MV-4-11 (cell line): ENCODE measurements around the gene FAAP20.
A peak's percentile ranks its signal among the peaks of the same experiment; 100 is the strongest.

Source experiments
- DNase-seq: peaks from one replicate; lab custom pipeline; 2025; lab: John Stamatoyannopoulos, UW

FAAP20 gene

DNA sequence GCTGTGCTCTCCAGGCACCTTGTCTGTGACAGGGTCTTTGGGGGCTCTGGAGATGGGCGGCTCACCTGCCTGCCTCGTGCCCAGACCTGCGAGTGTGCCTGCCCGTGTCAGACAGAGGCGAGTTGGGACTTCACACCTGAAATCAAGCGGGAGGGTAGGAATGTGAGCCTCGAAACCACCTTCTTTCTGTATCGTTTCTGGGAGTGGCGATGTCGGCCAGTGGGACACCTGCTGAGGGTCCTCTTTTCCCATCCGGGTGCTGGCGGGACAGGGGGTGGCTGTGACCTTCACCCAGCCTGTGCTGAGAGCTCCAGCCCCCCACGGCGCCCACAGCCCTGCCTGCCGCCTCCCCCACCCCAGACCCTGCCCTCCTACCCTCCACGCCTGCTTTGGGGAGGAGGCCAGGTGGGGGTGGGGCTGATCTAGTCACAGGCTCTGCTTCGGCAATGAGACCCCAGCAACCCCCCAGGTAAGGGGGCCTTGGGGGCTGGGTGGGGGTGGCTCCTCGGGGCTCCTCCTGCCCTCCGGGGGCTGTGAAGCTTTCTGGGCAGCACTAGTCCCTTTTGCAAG is 15.6 kb upstream of the FAAP20 start:
- DNase-seq, result no peak

- DNase-seq, result no peak
Observed at GRCh38 chr1:2209400-2210083, 15.0 kb upstream of the FAAP20 start.

- DNase-seq, result peak; percentile 23
Observed at GRCh38 chr1:2208309-2209239, 14.0 kb upstream of the FAAP20 start.

DNA sequence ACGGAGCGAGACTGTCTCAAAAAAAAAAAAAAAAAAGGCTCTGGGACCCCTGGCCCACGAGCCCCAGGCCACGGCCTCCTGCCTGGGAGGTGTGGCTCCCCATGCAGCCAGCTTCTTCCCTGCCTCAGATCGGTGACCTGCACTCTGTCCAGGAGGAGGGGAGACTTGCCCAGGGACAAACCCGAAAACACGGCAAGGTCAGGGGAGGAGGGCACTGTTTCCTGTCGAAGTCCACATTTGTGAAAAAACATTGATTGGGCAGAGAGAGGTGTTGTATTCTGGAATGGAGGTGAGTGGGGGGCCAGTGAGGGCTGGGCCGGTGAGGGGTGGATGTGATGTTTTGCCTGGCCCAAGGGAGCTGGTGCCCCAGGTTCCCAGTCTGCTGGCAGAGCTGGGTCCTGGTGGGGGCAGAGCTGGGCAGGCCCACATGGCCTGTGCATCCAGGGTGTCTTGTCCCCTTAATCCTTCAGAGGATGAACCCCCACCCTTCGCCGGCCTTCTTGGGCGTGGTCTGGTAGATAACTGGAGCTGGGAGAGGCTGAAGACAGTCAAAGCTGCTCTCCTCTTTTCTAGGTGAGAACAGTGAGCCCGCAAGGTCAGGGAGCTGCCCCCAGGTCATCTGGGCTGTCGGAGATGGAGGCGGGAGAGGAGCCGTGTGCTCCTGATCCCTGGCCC is 12.4 kb upstream of the FAAP20 start:
- DNase-seq, result no peak

- DNase-seq, result peak; percentile 67
Observed at GRCh38 chr1:2205191-2205952, 10.8 kb upstream of the FAAP20 start.

DNA sequence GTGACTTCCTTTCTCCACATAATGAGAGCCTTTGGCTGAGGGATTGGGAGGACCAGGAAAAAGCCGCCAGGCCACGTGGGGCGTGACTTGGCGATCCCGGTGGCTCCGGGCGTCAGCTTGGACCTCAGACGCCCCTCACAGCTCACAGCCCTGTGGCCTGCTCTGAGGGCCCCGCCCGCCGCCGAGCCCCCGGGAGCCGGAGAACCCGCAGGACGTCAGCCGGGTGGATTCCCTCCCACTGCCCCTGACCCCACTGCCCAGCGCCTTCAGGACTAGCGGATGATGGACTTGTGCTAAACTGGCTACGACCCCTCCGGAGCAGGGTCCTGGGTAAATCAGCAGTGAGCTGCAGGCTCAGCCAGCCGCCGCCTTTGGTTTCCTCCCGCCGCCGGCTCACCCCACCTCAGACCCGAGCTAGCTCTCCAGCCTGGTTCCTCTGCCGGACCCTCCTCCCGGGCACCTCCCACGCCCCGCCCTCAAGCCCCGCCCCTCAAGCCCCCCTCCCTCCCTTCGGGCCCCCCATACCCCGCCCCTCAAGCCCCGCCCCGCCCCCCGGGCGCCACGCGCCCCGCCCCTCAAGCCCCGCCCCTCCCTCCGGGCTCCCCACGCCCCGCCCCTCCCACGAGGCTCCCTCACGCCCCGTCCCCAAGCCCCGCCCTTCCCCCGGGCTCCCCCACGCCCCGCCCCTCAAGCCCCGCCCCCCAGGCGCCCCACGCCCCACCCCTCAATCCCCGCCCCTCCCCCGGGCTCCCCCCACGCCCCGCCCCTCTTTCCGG is 10.0 kb upstream of the FAAP20 start:
- DNase-seq, result peak; percentile 60

GRCh38 chr1:2203671-2204414 is 9.3 kb upstream of the FAAP20 start:
- DNase-seq, result no peak

DNA sequence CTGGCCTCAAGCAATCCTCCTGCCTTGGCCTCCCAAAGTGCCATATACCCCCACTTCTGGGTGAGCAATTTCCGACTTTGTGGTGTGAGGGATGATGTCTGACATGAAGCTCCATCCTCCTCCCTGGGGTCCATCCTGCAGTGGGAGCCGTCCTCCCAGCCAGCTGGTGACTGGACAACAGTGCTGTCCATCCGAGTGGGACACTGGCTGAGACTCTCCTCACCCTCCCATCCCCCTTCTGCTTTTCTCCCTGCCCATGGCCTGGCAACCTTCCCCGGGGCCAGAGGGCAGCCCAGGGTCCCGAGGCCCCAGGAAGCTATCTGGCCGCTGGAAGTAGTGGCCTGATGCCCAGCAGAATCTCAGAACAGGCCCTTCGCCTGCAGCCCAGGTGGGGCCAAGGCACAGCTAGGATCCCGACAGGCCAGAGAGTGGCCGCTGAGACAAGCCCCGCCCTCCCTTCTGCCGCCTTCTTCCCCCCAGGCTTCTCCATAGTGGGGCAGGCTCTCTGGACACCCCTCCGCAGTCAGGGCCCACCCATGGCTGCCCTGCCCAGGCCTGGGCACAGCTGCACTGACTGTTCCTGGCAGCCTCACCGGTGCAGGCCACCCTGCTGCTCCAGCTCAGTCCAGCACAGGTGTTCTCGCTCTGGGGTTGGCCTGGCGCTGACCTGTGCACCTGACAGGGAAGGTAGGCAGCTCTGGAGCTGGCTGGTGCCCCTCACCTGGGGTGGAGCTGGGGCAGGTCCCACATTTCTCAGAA is 8.4 kb upstream of the FAAP20 start:
- no peak for DNase-seq

- DNase-seq, result no peak
Observed at GRCh38 chr1:2202008-2202575, 7.5 kb upstream of the FAAP20 start.

DNA sequence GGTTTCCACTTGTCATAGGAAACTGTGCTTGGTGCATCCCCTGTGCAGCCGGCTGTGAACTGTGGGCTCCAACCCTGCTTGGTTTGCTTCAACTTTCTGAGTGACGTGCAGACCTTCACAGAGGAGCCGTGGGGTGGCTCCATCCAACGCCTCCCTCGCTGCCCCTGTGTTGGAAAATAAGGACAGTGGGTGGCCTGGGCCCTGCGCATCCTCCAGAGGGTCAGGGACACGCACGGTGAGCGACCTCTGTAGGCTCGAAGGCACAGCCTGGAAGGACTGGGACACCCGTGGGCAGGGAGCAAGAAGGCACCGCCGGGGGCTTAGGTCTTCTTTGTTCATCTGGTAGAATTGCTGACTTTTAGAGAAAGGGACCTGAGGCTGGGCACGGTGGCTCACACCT is 6.5 kb upstream of the FAAP20 start:
- DNase-seq, result no peak

GRCh38 chr1:2200308-2200943 is 5.9 kb upstream of the FAAP20 start:
- no peak for DNase-seq

GRCh38 chr1:2199042-2199810 is 4.7 kb upstream of the FAAP20 start:
- DNase-seq, result peak; percentile 87

DNA sequence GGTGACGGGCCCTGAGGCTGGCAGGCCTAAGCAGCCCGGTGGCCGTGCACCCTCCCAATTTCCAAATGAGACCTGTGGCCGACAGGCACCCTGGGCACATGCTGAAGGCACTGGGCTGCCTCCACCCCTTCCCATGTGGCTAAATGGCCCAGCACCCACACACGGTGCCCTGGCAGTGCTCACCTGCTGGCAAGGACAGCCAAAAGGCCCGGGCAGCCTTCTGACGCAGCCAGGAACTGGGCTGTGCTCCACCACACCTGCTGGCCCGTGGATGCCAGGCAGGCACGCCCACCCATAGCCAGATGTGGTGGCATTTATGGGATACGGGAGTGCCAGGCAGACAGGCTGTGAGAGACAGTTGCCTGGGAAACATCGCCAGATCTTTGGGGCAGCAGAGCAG is 4.0 kb upstream of the FAAP20 start:
- no peak for DNase-seq

DNA sequence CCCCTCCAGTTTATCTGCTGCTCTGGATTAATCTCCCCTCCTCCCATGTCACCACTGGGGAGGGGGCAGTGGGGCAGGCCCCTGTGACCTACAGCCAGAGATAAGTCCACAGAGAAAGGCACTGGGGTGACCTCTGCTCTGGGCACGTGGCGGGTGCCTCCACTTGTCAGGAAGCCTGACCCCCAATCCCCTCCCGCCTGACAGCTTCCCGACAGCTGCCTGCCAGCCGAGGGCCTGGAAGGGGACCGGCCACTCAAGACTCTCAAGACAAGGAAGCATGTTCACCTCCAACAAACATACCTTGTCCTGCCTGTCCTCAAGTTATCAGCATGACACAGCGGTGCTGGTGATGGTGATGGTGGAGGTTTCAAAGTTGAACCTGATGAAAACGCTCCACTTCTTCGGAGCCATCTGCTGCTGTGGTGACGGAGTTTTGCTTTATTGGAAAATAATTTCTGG is 3.2 kb upstream of the FAAP20 start:
- DNase-seq, result no peak

DNA sequence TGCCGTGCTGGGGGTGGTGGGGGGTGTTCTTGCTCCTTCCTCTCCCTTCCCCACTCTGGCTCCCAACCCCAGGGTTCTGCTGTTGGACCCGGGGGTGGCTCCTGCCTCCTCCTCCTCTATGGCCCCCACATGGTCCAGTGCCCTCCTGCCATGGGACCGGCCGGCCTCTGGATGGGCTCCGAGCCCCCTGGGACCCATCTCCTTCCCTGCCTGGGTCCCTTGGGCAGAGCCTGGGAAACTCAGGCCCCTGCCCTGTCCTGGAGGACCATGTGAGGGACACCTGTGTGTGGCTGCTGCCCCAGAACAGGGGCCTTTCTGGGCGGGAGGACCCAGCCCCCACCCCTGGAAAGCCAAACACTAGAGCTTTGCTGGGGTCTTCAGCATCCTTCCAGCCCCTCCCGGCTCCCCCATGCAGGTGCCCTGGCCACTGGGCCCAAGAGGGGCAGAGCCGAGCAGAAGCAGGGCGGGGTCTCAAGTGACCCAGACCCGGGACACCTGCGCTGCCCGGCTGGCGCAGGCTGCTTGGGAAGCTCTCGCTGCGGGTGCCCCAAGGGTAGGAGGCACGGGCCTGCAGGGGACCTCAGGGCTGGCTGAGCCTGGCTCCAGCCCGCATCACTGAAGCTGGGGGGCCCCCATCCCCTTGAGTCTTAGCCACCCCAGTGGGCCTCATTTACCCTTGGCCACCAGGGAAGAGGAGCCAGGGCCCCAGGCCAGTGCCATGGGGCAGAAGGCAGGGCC is 2.5 kb upstream of the FAAP20 start:
- DNase-seq, result no peak

DNA sequence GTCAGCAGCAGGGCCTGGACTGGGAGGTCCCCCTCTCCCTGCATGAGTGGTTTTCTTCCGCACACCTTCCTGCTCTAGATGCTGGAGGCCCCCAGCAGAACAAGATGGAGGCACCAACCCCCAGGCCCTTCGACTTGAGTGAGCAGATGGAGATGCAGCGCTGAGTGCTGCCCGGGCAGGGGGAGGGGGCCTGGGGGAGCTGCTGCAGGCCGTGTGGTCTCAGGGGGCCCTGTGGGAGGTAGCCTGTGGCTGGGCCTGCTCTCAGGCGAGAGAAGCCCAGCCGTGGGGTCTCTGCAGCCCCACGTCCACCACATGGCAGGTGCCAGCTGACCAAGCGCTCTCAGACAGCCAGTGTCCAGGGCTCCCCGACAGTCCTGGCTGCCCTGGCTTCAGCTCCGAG is 1.2 kb upstream of the FAAP20 start:
- DNase-seq, result no peak
